HG02571 (cell line): ENCODE measurements around the gene INTS6L.
"Not testable (repeated sequence)": the region's sequence is repeated elsewhere in the genome, so short reads cannot be mapped to it uniquely, and the experiment has no call there.

Experiments
- ATAC-seq: cut with Tn5 transposase; IDR thresholded peaks from one replicate; pipeline ENCODE4 v1.9.1; 2021; ENCODE audit warnings: mild to moderate bottlenecking, moderate library complexity; ENCODE audit not compliant: unreplicated experiment

Gene INTS6L

GRCh38 chrX:135594453-135594852 lies 74.0 kb downstream of the INTS6L start:
- ATAC-seq = not testable (repeated sequence)

GRCh38 chrX:135595543-135595942 lies 75.1 kb downstream of the INTS6L start:
- no peak for ATAC-seq

GRCh38 chrX:135596495-135596894 lies 76.0 kb downstream of the INTS6L start:
- no peak for ATAC-seq

- no peak for ATAC-seq
These were observed 85.4 kb downstream of the INTS6L start for GRCh38 chrX:135605906-135606305.

GRCh38 chrX:135624408-135625204 lies 104.1 kb downstream of the INTS6L start:
- not testable (repeated sequence) for ATAC-seq

GRCh38 chrX:135625995-135626394 lies 105.5 kb downstream of the INTS6L start:
- ATAC-seq = no peak

GRCh38 chrX:135629342-135629741 lies 108.9 kb downstream of the INTS6L start:
- ATAC-seq = no peak
